Activated T-helper 1 cell treated with Interleukin-2 at 50 U/mL for 16 hours (primary cell): ENCODE data around the gene BRPF1.
"Not testable (repeated sequence)": the region's sequence is repeated elsewhere in the genome, so short reads cannot be mapped to it uniquely, and the experiment has no call there.

Source experiments
- DNase-seq: peaks from one replicate; pipeline ENCODE4 v3.0.0-alpha.2; 2020; ENCODE audit warnings: low read depth

The BRPF1 gene

GRCh38 chr3:9769426-9770275, 38.1 kb downstream of the BRPF1 start, which contains the start of gene CAMK1:
CAMK1 (minus strand) TSS chr3:9769947; CDS start chr3:9767749, 2,198 bp downstream.
- peak; percentile 35 for DNase-seq

- no peak for DNase-seq
Measured at GRCh38 chr3:9770276-9770812, 38.8 kb downstream of the BRPF1 start.

- DNase-seq: not testable (repeated sequence)
Measured at GRCh38 chr3:9771007-9771406, 39.5 kb downstream of the BRPF1 start.

- DNase-seq: no peak
Measured at GRCh38 chr3:9776896-9777693, 45.6 kb downstream of the BRPF1 start.

GRCh38 chr3:9777694-9778021, 46.1 kb downstream of the BRPF1 start:
- DNase-seq: no peak

- no peak for DNase-seq
Measured at GRCh38 chr3:9778143-9779074, 46.9 kb downstream of the BRPF1 start.

- no peak for DNase-seq
Measured at GRCh38 chr3:9779075-9779593, 47.6 kb downstream of the BRPF1 start.

GRCh38 chr3:9779721-9780457, 48.4 kb downstream of the BRPF1 start:
- DNase-seq: no peak

- DNase-seq: no peak
Measured at GRCh38 chr3:9780458-9780812, 48.9 kb downstream of the BRPF1 start.

- DNase-seq: no peak
Measured at GRCh38 chr3:9780910-9781309, 49.4 kb downstream of the BRPF1 start.

- DNase-seq: no peak
Measured at GRCh38 chr3:9781551-9781950, 50.0 kb downstream of the BRPF1 start.

- DNase-seq: no peak
Measured at GRCh38 chr3:9781978-9782603, 50.6 kb downstream of the BRPF1 start.

- no peak for DNase-seq
Measured at GRCh38 chr3:9782770-9783169, 51.2 kb downstream of the BRPF1 start.

GRCh38 chr3:9783954-9784353, 52.4 kb downstream of the BRPF1 start:
- DNase-seq: no peak

GRCh38 chr3:9784965-9785364, 53.4 kb downstream of the BRPF1 start:
- no peak for DNase-seq

- no peak for DNase-seq
Measured at GRCh38 chr3:9785602-9786001, 54.1 kb downstream of the BRPF1 start.

- no peak for DNase-seq
Measured at GRCh38 chr3:9786209-9786739, 54.7 kb downstream of the BRPF1 start.

GRCh38 chr3:9786825-9787669, 55.5 kb downstream of the BRPF1 start:
- no peak for DNase-seq

- no peak for DNase-seq
Measured at GRCh38 chr3:9787714-9788113, 56.2 kb downstream of the BRPF1 start.
